HG03108 (cell line): ENCODE data around the gene ARL6.
"Not testable (repeated sequence)": the region's sequence is repeated elsewhere in the genome, so short reads cannot be mapped to it uniquely, and the experiment has no call there.

ENCODE experiments used
- ATAC-seq: cut with Tn5 transposase; IDR thresholded peaks from one replicate; pipeline ENCODE4 v1.9.1; 2021; ENCODE audit warnings: moderate library complexity; ENCODE audit not compliant: unreplicated experiment

ARL6 gene

GRCh38 chr3:97821287-97821773 lies 56.8 kb downstream of the ARL6 start:
- peak; percentile 40 for ATAC-seq

- peak; percentile 99 for ATAC-seq
These were observed 57.3 kb downstream of the ARL6 start, which contains the start of gene CRYBG3 for GRCh38 chr3:97821774-97822358. CRYBG3 (plus strand) TSS chr3:97822011; CDS start chr3:97822207, 196 bp downstream.

- peak; percentile 20 for ATAC-seq
These were observed 57.8 kb downstream of the ARL6 start for GRCh38 chr3:97822359-97822775.

GRCh38 chr3:97823046-97824004 lies 58.8 kb downstream of the ARL6 start:
- ATAC-seq = no peak

GRCh38 chr3:97825101-97825500 lies 60.5 kb downstream of the ARL6 start:
- ATAC-seq = no peak

- ATAC-seq = no peak
These were observed 63.3 kb downstream of the ARL6 start for GRCh38 chr3:97827741-97828471.

GRCh38 chr3:97829198-97829597 lies 64.6 kb downstream of the ARL6 start:
- ATAC-seq = no peak

GRCh38 chr3:97830638-97831037 lies 66.1 kb downstream of the ARL6 start:
- ATAC-seq = no peak

GRCh38 chr3:97831140-97831539 lies 66.6 kb downstream of the ARL6 start:
- ATAC-seq = no peak

GRCh38 chr3:97833184-97833583 lies 68.6 kb downstream of the ARL6 start:
- not testable (repeated sequence) for ATAC-seq

GRCh38 chr3:97835761-97836160 lies 71.2 kb downstream of the ARL6 start:
- ATAC-seq = no peak

GRCh38 chr3:97838393-97838792 lies 73.8 kb downstream of the ARL6 start:
- no peak for ATAC-seq

- no peak for ATAC-seq
These were observed 75.4 kb downstream of the ARL6 start for GRCh38 chr3:97839944-97840343.

GRCh38 chr3:97841304-97841703 lies 76.7 kb downstream of the ARL6 start:
- no peak for ATAC-seq

GRCh38 chr3:97841956-97842355 lies 77.4 kb downstream of the ARL6 start:
- no peak for ATAC-seq

GRCh38 chr3:97848779-97849178 lies 84.2 kb downstream of the ARL6 start:
- ATAC-seq = no peak
